ENCODE data around the gene VAMP7. TPM values are rescaled to one million over a fixed set of nuclear protein-coding genes. Genes with fewer than 3 reads are reported as not detected.

The VAMP7 gene
- total and polyA plus RNA-seq, 2 of the 13 experiments (the other 11 are each of a cell fraction or from before 2014, with no cell fraction given): 13.4 to 20.7 TPM

DNA sequence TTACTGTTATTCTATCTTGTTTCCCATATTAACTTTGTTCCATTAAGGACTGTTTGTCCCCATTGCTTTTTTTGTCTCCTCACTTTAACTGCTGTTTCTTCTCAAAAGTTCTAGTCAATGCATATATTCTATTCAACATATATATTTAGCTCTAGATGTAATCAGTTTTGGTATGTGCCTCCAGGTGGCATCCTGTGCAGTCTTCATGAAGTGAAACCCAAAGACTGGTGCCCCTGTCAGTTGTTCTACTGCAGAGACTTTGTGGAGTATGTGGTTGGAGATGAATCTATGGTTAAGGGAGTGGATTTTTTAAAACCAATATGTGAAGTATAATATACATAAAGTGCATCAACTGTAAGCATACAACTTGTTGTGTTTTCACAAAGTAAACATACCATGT is 57.0 kb downstream of the VAMP7 start:
- Histone ChIP-seq H3K36me3 (replicated peaks in 1 of 2; ENCODE audit: control insufficient read depth in 1 of 2, insufficient read depth in 2 of 2, low read length in 2 of 2) (no peaks in the 10 kb centered on the region), H2AFZ (ENCODE audit: low read length) (no peak overlapping the region), H4K20me1 (ENCODE audit: insufficient read depth, low read length) (no peaks in the 10 kb centered on the region), H3K4me2 (ENCODE audit: low read depth, low read length) (no peak overlapping the region), H3K27me3 (ENCODE audit: control insufficient read depth in 1 of 2, insufficient read depth in 2 of 2, low read length in 2 of 2) (no peaks in the 10 kb centered on the region), H3K27ac (ENCODE audit: extremely low read length, insufficient read depth, low read length) (no peak overlapping the region), H3K9ac (ENCODE audit: insufficient read depth, low read depth, low read length) (no peak overlapping the region), H3K79me2 (ENCODE audit: insufficient read depth, low read length) (no peaks in the 10 kb centered on the region), H3K4me1 (ENCODE audit: insufficient read depth, low read length) (no peaks in the 10 kb centered on the region), H3K9me3 (ENCODE audit: low read length) (peaks cover 18% of the 10 kb centered on the region), H3K4me3 (replicated peaks in 1 of 3; ENCODE audit: insufficient read depth in 1 of 3, low read depth in 2 of 3, low read length in 3 of 3) (no peak overlapping the region)
- CTCF ChIA-PET (ENCODE audit: low intra/inter-chr PET ratio, low total read pairs): no interaction called here
- no peak for TF ChIP-seq ZNF224 (CRISPR knock-in tag; IDR thresholded peaks at IDR 0.05)
- no peak for TF ChIP-seq GATAD2A (CRISPR knock-in tag; IDR thresholded peaks at IDR 0.05)
- TF ChIP-seq ZBTB42 (CRISPR knock-in tag; IDR thresholded peaks at IDR 0.05): no peak
- TF ChIP-seq ZFAT (CRISPR knock-in tag; conservative IDR thresholded peaks at IDR 0.05): no peak
- TF ChIP-seq, protein P1, sequence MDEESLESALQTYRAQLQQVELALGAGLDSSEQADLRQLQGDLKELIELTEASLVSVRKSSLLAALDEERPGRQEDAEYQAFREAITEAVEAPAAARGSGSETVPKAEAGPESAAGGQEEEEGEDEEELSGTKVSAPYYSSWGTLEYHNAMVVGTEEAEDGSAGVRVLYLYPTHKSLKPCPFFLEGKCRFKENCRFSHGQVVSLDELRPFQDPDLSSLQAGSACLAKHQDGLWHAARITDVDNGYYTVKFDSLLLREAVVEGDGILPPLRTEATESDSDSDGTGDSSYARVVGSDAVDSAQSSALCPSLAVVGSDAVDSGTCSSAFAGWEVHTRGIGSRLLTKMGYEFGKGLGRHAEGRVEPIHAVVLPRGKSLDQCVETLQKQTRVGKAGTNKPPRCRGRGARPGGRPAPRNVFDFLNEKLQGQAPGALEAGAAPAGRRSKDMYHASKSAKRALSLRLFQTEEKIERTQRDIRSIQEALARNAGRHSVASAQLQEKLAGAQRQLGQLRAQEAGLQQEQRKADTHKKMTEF (CRISPR knock-in tag; IDR thresholded peaks at IDR 0.05): no peak
- no peak for TF ChIP-seq ZNF766 (CRISPR knock-in tag; IDR thresholded peaks at IDR 0.05; ENCODE audit: borderline replicate concordance)
- no peak for TF ChIP-seq ZBTB1 (CRISPR knock-in tag; IDR thresholded peaks at IDR 0.05; ENCODE audit: borderline replicate concordance)
- TF ChIP-seq ZNF563 (CRISPR knock-in tag; IDR thresholded peaks at IDR 0.05): no peak
- no peak for TF ChIP-seq XBP1 (CRISPR knock-in tag; IDR thresholded peaks at IDR 0.05)
- TF ChIP-seq, protein P2, sequence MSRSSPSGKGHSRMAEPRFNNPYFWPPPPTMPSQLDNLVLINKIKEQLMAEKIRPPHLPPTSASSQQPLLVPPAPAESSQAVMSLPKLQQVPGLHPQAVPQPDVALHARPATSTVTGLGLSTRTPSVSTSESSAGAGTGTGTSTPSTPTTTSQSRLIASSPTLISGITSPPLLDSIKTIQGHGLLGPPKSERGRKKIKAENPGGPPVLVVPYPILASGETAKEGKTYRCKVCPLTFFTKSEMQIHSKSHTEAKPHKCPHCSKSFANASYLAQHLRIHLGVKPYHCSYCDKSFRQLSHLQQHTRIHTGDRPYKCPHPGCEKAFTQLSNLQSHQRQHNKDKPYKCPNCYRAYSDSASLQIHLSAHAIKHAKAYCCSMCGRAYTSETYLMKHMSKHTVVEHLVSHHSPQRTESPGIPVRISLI (CRISPR knock-in tag; IDR thresholded peaks at IDR 0.05; ENCODE audit: borderline replicate concordance): no peak
- TF ChIP-seq KLF11 (CRISPR knock-in tag; IDR thresholded peaks at IDR 0.05): no peak
- no peak for TF ChIP-seq ZNF614 (CRISPR knock-in tag; IDR thresholded peaks at IDR 0.05; ENCODE audit: borderline replicate concordance)
- TF ChIP-seq, protein P3, sequence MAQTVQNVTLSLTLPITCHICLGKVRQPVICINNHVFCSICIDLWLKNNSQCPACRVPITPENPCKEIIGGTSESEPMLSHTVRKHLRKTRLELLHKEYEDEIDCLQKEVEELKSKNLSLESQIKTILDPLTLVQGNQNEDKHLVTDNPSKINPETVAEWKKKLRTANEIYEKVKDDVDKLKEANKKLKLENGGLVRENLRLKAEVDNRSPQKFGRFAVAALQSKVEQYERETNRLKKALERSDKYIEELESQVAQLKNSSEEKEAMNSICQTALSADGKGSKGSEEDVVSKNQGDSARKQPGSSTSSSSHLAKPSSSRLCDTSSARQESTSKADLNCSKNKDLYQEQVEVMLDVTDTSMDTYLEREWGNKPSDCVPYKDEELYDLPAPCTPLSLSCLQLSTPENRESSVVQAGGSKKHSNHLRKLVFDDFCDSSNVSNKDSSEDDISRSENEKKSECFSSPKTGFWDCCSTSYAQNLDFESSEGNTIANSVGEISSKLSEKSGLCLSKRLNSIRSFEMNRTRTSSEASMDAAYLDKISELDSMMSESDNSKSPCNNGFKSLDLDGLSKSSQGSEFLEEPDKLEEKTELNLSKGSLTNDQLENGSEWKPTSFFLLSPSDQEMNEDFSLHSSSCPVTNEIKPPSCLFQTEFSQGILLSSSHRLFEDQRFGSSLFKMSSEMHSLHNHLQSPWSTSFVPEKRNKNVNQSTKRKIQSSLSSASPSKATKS (CRISPR knock-in tag; IDR thresholded peaks at IDR 0.05): no peak
- no peak for TF ChIP-seq TBL1XR1 (IDR thresholded peaks at IDR 0.05; ENCODE audit: borderline replicate concordance, low read length, partially characterized antibody)
- TF ChIP-seq KDM2A (CRISPR knock-in tag; IDR thresholded peaks at IDR 0.05; ENCODE audit: borderline replicate concordance, low read depth): no peak
- TF ChIP-seq NR1H2 (CRISPR knock-in tag; IDR thresholded peaks at IDR 0.05; ENCODE audit: borderline replicate concordance, low read depth): no peak
- TF ChIP-seq KLF16 (CRISPR knock-in tag; IDR thresholded peaks at IDR 0.05): no peak
- no peak for TF ChIP-seq KAT8 (CRISPR knock-in tag; IDR thresholded peaks at IDR 0.05)
- no peak for TF ChIP-seq NFKB2 (CRISPR knock-in tag; IDR thresholded peaks at IDR 0.05; ENCODE audit: borderline replicate concordance)
- no peak for TF ChIP-seq RARA (CRISPR knock-in tag; IDR thresholded peaks at IDR 0.05)
- intact Hi-C loops (cut with micrococcal nuclease; ENCODE audit: unreplicated experiment) (no loop called here), in situ Hi-C loops (cut with HindIII; ENCODE audit: extremely low pct_ligation_motif_present, low pct_unique_long_range_greater_than_20kb) (no loop called here)
- BruUV-seq (replicated peaks): no TSS peak
- FAIRE-seq (no peak), DNase-seq (ENCODE audit: low spot score) (no peak), ATAC-seq (no peak)
- POLR2A ChIA-PET: no interaction called here
